Measurements from ENCODE around the gene ASPSCR1.

DNA sequence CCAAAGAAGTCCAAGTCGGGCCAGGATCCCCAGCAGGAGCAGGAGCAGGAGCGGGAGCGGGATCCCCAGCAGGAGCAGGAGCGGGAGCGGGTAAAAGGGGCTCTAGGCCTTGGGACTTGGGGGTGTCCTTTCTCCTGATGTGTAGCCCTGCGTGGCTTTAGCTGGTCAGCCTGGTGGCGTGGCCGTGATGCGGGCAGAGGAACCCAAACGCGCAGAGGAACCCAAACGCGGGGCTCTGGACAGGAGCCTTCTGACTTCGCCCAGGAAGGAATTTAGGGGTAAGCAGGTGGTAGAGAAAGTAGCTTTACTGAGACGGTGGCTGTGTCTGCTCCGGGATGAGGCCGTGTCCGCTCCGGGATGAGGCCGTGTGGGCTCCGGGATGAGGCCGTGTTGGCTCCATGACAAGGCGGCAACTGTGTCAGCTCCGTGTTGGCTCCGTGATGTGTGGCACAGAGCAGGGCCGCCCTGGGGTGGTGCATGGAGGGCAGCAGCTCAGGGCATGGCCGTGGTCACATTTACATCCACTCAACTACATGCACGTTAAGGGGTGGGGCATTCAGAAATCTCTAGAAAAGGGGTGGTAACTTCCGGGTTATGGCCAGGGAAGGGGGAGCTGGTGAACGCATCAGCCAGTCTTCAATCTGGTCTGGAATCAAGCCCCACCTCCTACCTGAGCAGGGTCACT is 19.5 kb downstream of the ASPSCR1 start:
- TF ChIP-seq GATA2 (IDR thresholded peaks at IDR 0.05; ENCODE audit: low read depth, low read length) (no peak), GATA3 (IDR thresholded peaks at IDR 0.05; ENCODE audit: low read depth, low read length) (no peak)
